K562 (cell line): ENCODE results near the gene PFN3. TPM values are rescaled to one million over a fixed set of nuclear protein-coding genes. Genes with fewer than 3 reads are reported as not detected.

ENCODE experiments used
- CHD2 ChIP-seq: IDR thresholded peaks from 2 replicates; pipeline ENCODE4 v1.6.1; 2011; ENCODE audit warnings: low read depth, low read length
- E2F6 ChIP-seq, 2 experiments: IDR thresholded peaks; 2 replicates each; pipeline ENCODE4 v1.6.1; 2011; ENCODE audit warnings: borderline replicate concordance in 1 of 2, control low read depth in 1 of 2, low read depth in 1 of 2, low read length in 1 of 2, mild to moderate bottlenecking in 1 of 2, mixed read lengths in 1 of 2, moderate library complexity in 1 of 2; ENCODE audit not compliant: insufficient read depth in 1 of 2, insufficient read length in 1 of 2, poor library complexity in 1 of 2, severe bottlenecking in 1 of 2; ENCODE audit errors: extremely low read depth in 1 of 2
- EGR1 ChIP-seq: fragments of 450-650 bp; conservative IDR thresholded peaks from 2 replicates; pipeline ENCODE4 v1.6.1; 2017; ENCODE audit warnings: mild to moderate bottlenecking
- FIP1L1 ChIP-seq: fragments of 200-400 bp; formaldehyde crosslinking; IDR thresholded peaks from 2 replicates; pipeline ENCODE4 v1.6.1; 2018; ENCODE audit warnings: mild to moderate bottlenecking, low read depth, low read length; ENCODE audit not compliant: poor library complexity, severe bottlenecking
- MXI1 ChIP-seq: IDR thresholded peaks from 2 replicates; pipeline ENCODE4 v1.6.1; 2011; ENCODE audit warnings: low read depth, mild to moderate bottlenecking, improper control_type of control experiment, low read length
- MYNN ChIP-seq, 2 experiments: sonication (generic); formaldehyde crosslinking in 1 of 2; IDR thresholded peaks; 2 replicates each; pipeline versions ENCODE4 v1.5.0 to v1.6.1; 2016 to 2020; ENCODE audit warnings: antibody characterized with exemption in 1 of 2, missing genetic modification reagents in 1 of 2
- NR2C2 ChIP-seq, 2 experiments: fragments of 200-800 bp in 1 of 2; sonication (Bioruptor generic) in 1 of 2; sonication (generic) in 1 of 2; formaldehyde crosslinking in 1 of 2; IDR thresholded peaks; 2 replicates each; pipeline versions ENCODE4 v1.6.1 to v1.8.0; 2016 to 2022; ENCODE audit warnings: mild to moderate bottlenecking in 1 of 2, missing compliant biosample characterization in 1 of 2, missing genetic modification characterization in 1 of 2, missing genetic modification reagents in 1 of 2
- RFX7 ChIP-seq: fragments of 250-450 bp; sonication (Bioruptor Pico); IDR thresholded peaks from 2 replicates; pipeline ENCODE4 v1.5.1; 2021; ENCODE audit warnings: mild to moderate bottlenecking
- SREBF1 ChIP-seq: fragments of 150-350 bp; IDR thresholded peaks from 2 replicates; pipeline ENCODE4 v1.6.1; 2014; ENCODE audit warnings: antibody characterized with exemption, low read depth, low read length, borderline replicate concordance
- ZBTB1 ChIP-seq: sonication (generic); formaldehyde crosslinking; IDR thresholded peaks from 2 replicates; pipeline ENCODE4 v1.8.1; 2023; ENCODE audit warnings: missing genetic modification reagents, low read depth, mild to moderate bottlenecking, borderline replicate concordance
- ZNF592 ChIP-seq: fragments of 450-650 bp; IDR thresholded peaks from 2 replicates; pipeline ENCODE4 v1.6.1; 2017; ENCODE audit warnings: antibody characterized with exemption, mild to moderate bottlenecking
- polyA plus RNA-seq, 8 experiments: library from polyadenylated mRNA; depleted of rRNA in 4 of 8; stranded (reverse) in 5 of 8; unstranded in 3 of 8; fragments of >200 nt; fragmentation: Nextera tagmentation in 2 of 8; fragmentation: Illumina TruSeq in 1 of 8; extraction: Ambion mirVana in 2 of 8; extraction: Trizol in 1 of 8; gene quantifications; 2 replicates each; pipeline versions ENCODE4 v1.2.1 to v1.2.3, GENCODE V29; 2011 to 2014; ENCODE audit warnings: inconsistent platforms in 1 of 8, missing spikeins in 1 of 8
- total RNA-seq, 7 experiments: library from RNA; depleted of rRNA in 6 of 7; stranded (reverse); fragments of >200 nt in 6 of 7; fragmentation: Illumina TruSeq in 2 of 7; extraction: Trizol in 2 of 7; gene quantifications; 2 replicates each; pipeline versions ENCODE4 v1.2.1 to v1.2.3, GENCODE V29; 2011 to 2021; ENCODE audit warnings: low replicate concordance in 1 of 7
- TF ChIP-seq, protein P1 (sequence below), 2 experiments: IDR thresholded peaks in 1 of 2; conservative IDR thresholded peaks in 1 of 2; 2 replicates each; pipeline ENCODE4 v1.6.1; 2016; ENCODE audit warnings: low read depth in 2 of 2, mild to moderate bottlenecking in 1 of 2, missing compliant biosample characterization in 1 of 2, missing genetic modification characterization in 1 of 2, moderate library complexity in 1 of 2
- TF ChIP-seq, protein P2 (sequence below): sonication (generic); formaldehyde crosslinking; IDR thresholded peaks from 2 replicates; pipeline ENCODE4 v1.8.0; 2023; ENCODE audit warnings: mild to moderate bottlenecking, missing genetic modification reagents

Gene PFN3
- total and polyA plus RNA-seq, 9 of the 15 experiments (the other 6 are each of a cell fraction or from before 2014, with no cell fraction given) = not detected

- TF ChIP-seq, protein P1, sequence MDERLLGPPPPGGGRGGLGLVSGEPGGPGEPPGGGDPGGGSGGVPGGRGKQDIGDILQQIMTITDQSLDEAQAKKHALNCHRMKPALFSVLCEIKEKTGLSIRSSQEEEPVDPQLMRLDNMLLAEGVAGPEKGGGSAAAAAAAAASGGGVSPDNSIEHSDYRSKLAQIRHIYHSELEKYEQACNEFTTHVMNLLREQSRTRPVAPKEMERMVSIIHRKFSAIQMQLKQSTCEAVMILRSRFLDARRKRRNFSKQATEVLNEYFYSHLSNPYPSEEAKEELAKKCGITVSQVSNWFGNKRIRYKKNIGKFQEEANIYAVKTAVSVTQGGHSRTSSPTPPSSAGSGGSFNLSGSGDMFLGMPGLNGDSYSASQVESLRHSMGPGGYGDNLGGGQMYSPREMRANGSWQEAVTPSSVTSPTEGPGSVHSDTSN (CRISPR knock-in tag; IDR thresholded peaks at IDR 0.05; ENCODE audit: low read depth) = no peak
- TF ChIP-seq, protein P1 (tag; conservative IDR thresholded peaks at IDR 0.05; ENCODE audit: low read depth) = no peak
- peak; percentile 12; the same call in 1 of the 2 replicates for TF ChIP-seq CHD2
- TF ChIP-seq E2F6 (IDR thresholded peaks at IDR 0.05; ENCODE audit: borderline replicate concordance in 1 of 2, extremely low read depth in 1 of 2, insufficient read depth in 1 of 2, insufficient read length in 1 of 2, low read depth in 1 of 2, low read length in 1 of 2, poor library complexity in 1 of 2, severe bottlenecking in 1 of 2) = peak in 1 of 2 experiments; percentile 70
- peak; percentile 3 for TF ChIP-seq FIP1L1
- peak; percentile 27; the same call in 1 of the 2 replicates for TF ChIP-seq EGR1
- no peak for TF ChIP-seq ZBTB1 (CRISPR knock-in tag)
- peak; percentile 85 for TF ChIP-seq MXI1
- 0 out of 2 replicates have a peak, but pooled peaks have one; percentile 2 for TF ChIP-seq ZNF592
- TF ChIP-seq SREBF1 = no peak
- 0 out of 2 replicates have a peak, but pooled peaks have one; percentile 34 for TF ChIP-seq NR2C2 (CRISPR knock-in tag; IDR thresholded peaks at IDR 0.05)
- TF ChIP-seq NR2C2 (tag; IDR thresholded peaks at IDR 0.05) = no peak
- peak; percentile 98 for TF ChIP-seq MYNN (IDR thresholded peaks at IDR 0.05)
- TF ChIP-seq MYNN (CRISPR knock-in tag; IDR thresholded peaks at IDR 0.05) = peak; percentile 71
- TF ChIP-seq RFX7 (CRISPR knock-in tag) = no peak
- TF ChIP-seq, protein P2, sequence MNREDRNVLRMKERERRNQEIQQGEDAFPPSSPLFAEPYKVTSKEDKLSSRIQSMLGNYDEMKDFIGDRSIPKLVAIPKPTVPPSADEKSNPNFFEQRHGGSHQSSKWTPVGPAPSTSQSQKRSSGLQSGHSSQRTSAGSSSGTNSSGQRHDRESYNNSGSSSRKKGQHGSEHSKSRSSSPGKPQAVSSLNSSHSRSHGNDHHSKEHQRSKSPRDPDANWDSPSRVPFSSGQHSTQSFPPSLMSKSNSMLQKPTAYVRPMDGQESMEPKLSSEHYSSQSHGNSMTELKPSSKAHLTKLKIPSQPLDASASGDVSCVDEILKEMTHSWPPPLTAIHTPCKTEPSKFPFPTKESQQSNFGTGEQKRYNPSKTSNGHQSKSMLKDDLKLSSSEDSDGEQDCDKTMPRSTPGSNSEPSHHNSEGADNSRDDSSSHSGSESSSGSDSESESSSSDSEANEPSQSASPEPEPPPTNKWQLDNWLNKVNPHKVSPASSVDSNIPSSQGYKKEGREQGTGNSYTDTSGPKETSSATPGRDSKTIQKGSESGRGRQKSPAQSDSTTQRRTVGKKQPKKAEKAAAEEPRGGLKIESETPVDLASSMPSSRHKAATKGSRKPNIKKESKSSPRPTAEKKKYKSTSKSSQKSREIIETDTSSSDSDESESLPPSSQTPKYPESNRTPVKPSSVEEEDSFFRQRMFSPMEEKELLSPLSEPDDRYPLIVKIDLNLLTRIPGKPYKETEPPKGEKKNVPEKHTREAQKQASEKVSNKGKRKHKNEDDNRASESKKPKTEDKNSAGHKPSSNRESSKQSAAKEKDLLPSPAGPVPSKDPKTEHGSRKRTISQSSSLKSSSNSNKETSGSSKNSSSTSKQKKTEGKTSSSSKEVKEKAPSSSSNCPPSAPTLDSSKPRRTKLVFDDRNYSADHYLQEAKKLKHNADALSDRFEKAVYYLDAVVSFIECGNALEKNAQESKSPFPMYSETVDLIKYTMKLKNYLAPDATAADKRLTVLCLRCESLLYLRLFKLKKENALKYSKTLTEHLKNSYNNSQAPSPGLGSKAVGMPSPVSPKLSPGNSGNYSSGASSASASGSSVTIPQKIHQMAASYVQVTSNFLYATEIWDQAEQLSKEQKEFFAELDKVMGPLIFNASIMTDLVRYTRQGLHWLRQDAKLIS (CRISPR knock-in tag) = 0 out of 2 replicates have a peak, but pooled peaks have one; percentile 23
Observed at GRCh38 chr5:177447066-177447610, 46.7 kb upstream of the PFN3 start (continued).
